Osteocyte (in vitro differentiated cells): Measurements from ENCODE around the gene NQO2. TPM values are rescaled to one million over a fixed set of nuclear protein-coding genes. Genes with fewer than 3 reads are reported as not detected.
"Not testable (repeated sequence)": the region's sequence is repeated elsewhere in the genome, so short reads cannot be mapped to it uniquely, and the experiment has no call there.

ENCODE experiments used
- DNase-seq: peaks from one replicate; pipeline ENCODE4 v3.0.0; 2021; ENCODE audit warnings: mixed read lengths; ENCODE audit not compliant: unreplicated experiment; ENCODE audit errors: extremely low spot score
- H3K27ac Mint-ChIP-seq: one replicate; pipeline ENCODE4 v1.8.0; 2021; ENCODE audit warnings: mild to moderate bottlenecking, mixed read lengths; ENCODE audit not compliant: unreplicated experiment
- H3K27me3 Mint-ChIP-seq: one replicate; pipeline ENCODE4 v1.8.0; 2021; ENCODE audit warnings: mixed read lengths; ENCODE audit not compliant: unreplicated experiment
- H3K36me3 Mint-ChIP-seq: one replicate; pipeline ENCODE4 v1.8.0; 2021; ENCODE audit warnings: mixed read lengths; ENCODE audit not compliant: unreplicated experiment
- H3K4me1 Mint-ChIP-seq: one replicate; pipeline ENCODE4 v1.8.0; 2021; ENCODE audit warnings: mixed read lengths; ENCODE audit not compliant: unreplicated experiment
- H3K4me3 Mint-ChIP-seq: one replicate; pipeline ENCODE4 v1.8.0; 2021; ENCODE audit warnings: mild to moderate bottlenecking, moderate library complexity, mixed read lengths; ENCODE audit not compliant: unreplicated experiment
- H3K9me3 Mint-ChIP-seq: one replicate; pipeline ENCODE4 v1.8.0; 2021; ENCODE audit warnings: mixed read lengths; ENCODE audit not compliant: unreplicated experiment
- total RNA-seq: library from RNA; stranded (reverse); gene quantifications from 2 replicates; pipeline ENCODE4 v1.2.1, GENCODE V29; 2021
- TF ChIP-seq, protein P1 (sequence below): fragments of 200-600 bp; sonication (generic); IDR thresholded peaks from 2 replicates; pipeline ENCODE4 v1.5.0; 2021; ENCODE audit warnings: antibody characterized with exemption, mild to moderate bottlenecking, moderate library complexity

NQO2 gene
- total RNA-seq, 1 donor from 2014 or later, result 40.1 TPM

DNA sequence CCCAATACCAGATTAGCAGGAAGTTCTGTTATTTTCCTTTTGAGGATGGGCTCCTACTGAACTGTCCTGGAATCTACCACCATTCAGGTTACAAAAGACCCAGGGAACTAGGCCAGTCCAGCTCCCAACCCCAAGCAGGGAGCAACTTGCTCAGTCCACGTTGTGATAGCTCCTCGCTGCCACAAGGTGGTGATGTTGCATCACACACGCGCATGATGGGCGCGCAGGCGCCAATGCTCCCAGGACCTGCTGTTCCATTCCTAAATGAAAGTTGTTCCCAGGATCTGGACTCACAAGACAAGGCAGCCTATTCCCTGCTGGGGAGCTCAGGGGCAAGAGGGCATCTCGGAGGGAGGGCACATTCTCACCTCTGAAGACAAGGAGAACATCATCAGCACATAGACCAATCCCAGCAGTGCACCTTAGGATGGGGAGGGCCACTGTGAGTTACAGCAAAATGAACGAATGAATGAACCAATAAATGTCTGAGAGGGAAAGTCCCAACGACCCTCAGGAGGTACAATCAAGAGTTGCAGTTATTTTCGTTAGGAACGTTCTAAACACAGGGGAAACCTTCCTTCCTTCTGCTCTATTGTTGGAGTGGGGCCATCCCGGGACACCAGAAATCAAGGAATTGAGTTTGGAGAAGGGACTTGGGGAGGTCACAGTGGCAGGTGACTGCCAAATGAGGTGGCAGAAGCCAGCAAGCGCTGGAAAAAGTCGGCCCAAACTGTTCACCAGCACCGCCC, 1.3 kb upstream of the NQO2 start:
- Mint-ChIP-seq H3K27ac (peak overlapping the region; percentile 86), H3K4me3 (peak overlapping the region; percentile 83), H3K4me1 (peaks cover 27% of the 10 kb centered on the region)
- H3K9me3 Mint-ChIP-seq, DNase-seq, H3K36me3 Mint-ChIP-seq, H3K27me3 Mint-ChIP-seq: not testable (repeated sequence)
- TF ChIP-seq, protein P1, sequence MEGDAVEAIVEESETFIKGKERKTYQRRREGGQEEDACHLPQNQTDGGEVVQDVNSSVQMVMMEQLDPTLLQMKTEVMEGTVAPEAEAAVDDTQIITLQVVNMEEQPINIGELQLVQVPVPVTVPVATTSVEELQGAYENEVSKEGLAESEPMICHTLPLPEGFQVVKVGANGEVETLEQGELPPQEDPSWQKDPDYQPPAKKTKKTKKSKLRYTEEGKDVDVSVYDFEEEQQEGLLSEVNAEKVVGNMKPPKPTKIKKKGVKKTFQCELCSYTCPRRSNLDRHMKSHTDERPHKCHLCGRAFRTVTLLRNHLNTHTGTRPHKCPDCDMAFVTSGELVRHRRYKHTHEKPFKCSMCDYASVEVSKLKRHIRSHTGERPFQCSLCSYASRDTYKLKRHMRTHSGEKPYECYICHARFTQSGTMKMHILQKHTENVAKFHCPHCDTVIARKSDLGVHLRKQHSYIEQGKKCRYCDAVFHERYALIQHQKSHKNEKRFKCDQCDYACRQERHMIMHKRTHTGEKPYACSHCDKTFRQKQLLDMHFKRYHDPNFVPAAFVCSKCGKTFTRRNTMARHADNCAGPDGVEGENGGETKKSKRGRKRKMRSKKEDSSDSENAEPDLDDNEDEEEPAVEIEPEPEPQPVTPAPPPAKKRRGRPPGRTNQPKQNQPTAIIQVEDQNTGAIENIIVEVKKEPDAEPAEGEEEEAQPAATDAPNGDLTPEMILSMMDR, result peak; percentile 61

DNA sequence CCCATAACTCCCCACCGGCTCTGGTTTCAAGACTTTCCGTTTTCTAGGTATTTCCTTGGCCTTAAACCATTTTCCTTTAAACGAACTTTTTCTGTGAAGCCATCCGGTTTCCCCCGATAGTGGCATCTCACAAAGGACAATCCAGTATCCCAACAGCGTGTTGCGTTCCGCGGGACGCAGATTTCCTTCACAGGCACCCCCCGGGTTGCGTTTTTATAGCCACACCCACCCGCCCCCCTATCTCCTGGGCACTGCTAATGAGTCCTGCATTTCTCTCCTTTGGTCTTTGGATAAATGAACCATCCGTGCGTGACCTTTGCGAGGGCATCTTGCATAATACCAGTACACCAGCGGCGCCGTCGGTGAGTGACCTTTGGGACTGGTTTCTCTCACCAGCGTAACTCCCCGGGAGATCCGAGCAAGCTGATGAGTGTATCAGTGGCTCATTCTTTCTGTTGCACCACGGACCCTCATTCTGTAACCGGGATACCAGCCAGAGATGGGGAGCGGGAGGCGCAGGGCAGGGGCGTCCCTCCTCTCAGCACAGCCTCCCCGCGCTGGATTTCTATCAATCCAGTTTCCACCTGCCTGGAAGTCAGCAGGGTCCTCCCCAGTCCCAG, 586 bp upstream of the NQO2 start:
- Mint-ChIP-seq H3K36me3 (peaks cover 2% of the 10 kb centered on the region), H3K27ac (peak overlapping the region; percentile 86), H3K4me3 (peak overlapping the region; percentile 83), H3K9me3 (no peaks in the 10 kb centered on the region), H3K4me1 (peaks cover 27% of the 10 kb centered on the region), H3K27me3 (no peaks in the 10 kb centered on the region)
- TF ChIP-seq, protein P1, result no peak
- no peak for DNase-seq

DNA sequence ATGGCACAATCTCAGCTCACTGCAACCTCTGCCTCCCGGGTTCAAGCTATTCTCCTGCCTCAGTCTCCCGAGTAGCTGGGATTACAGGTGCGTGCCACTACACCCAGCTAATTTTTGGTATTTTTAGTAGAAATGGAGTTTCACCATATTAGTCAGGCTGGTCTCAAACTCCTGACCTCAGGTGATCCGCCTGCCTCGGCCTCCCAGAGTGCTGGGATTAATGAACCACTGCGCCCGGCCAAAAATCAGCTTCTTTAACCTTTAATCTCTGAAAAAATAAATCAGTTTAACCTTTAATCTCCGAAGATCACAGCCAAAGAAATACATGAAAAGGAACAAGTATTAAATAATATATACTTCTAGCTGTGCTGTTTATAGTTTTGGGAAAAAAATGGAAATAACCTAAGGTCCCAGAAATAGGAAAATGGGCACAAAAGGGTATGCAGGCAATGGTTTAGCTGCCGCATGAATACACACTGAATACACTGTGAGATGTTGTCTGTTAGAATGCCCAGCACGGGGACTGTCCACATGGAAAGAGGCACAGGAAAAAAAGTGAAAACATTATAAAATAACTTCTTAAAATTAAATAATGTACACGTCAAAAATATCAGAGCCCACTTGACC, 1.6 kb downstream of the NQO2 start:
- Mint-ChIP-seq H3K4me3 (peak overlapping the region; percentile 87), H3K27ac (peak overlapping the region; percentile 95), H3K36me3 (peaks cover 16% of the 10 kb centered on the region), H3K27me3 (no peaks in the 10 kb centered on the region), H3K4me1 (peaks cover 27% of the 10 kb centered on the region), H3K9me3 (no peaks in the 10 kb centered on the region)
- TF ChIP-seq, protein P1, result no peak
- DNase-seq, result no peak

DNA sequence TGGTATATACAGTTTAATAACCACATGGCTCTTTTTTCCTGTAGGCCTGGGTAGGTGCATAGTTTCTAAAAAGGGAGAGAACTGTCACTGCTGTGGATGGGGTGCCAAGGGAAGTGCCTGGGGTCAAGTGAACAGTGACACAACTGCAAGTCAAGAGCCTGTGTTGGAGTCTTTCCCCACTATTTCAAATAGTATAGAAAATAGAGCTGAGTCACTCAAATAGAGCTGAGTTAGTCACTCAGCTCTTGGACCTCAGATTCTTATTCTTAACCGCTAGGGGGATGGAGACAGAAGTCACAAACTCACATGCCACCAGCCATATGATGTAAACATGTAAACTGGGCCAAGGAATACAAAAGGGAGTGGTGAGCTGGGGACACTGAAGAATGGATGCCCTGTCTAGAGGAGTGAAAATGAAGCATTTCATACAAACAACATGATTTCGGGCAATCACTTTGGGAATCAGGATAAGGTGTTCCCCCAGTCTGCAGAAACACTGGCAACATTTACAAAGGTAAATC, 2.1 kb downstream of the NQO2 start:
- Mint-ChIP-seq H3K27ac (peak overlapping the region; percentile 95), H3K9me3 (no peaks in the 10 kb centered on the region), H3K27me3 (no peaks in the 10 kb centered on the region), H3K4me3 (no peak overlapping the region), H3K4me1 (peaks cover 27% of the 10 kb centered on the region), H3K36me3 (peaks cover 20% of the 10 kb centered on the region)
- DNase-seq, result no peak
- TF ChIP-seq, protein P1, result peak; percentile 61

DNA sequence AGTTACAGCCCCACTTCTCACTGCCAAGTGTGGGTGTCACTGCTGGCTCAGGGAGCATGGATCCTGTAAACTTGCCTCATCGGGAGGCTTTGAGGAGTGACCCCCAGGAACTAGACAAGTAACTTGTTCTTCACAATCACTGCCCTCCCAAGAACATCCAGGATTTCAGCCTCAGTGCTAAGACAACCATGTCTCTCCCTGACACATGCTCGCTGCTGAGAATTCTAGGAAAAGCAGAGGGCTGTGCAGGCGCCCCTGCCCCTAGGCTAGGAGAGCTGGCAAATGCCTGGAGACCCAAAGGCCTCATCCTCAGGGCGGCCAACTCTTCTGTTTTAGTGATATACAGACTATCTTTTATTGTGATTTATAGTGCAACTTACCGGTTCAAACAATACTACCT, 3.5 kb downstream of the NQO2 start:
- DNase-seq, H3K27me3 Mint-ChIP-seq, H3K9me3 Mint-ChIP-seq, H3K4me3 Mint-ChIP-seq: not testable (repeated sequence)
- peaks cover 31% of the 10 kb centered on the region for H3K36me3 Mint-ChIP-seq
- peak overlapping the region; percentile 62 for H3K27ac Mint-ChIP-seq
- peaks cover 27% of the 10 kb centered on the region for H3K4me1 Mint-ChIP-seq
